H9 (cell line): ENCODE results near the gene IRF2. TPM values are rescaled to one million over a fixed set of nuclear protein-coding genes. Genes with fewer than 3 reads are reported as not detected.
A peak's percentile ranks its signal among the peaks of the same experiment; 100 is the strongest.

Source experiments
- DNase-seq: peaks from one replicate; pipeline ENCODE4 v3.0.0-alpha.2; 2017
- H2AFZ ChIP-seq: one replicate; pipeline ENCODE4 v1.6.1; 2013; ENCODE audit warnings: mild to moderate bottlenecking, low read length, control low read depth, moderate library complexity
- H2AK5ac ChIP-seq: 2 replicates; pipeline ENCODE4 v1.6.1; 2013; ENCODE audit warnings: low read length, control low read depth, mixed read lengths; ENCODE audit not compliant: insufficient read length
- H2BK120ac ChIP-seq: one replicate; pipeline ENCODE4 v1.6.1; 2013; ENCODE audit warnings: low read depth, mild to moderate bottlenecking, low read length, control low read depth, inconsistent platforms; ENCODE audit not compliant: poor library complexity, severe bottlenecking
- H2BK12ac ChIP-seq: 2 replicates; pipeline ENCODE4 v1.6.1; 2013; ENCODE audit warnings: low read length, control low read depth, mixed read lengths, low read depth; ENCODE audit not compliant: insufficient read length
- H2BK15ac ChIP-seq: 2 replicates; pipeline ENCODE4 v1.6.1; 2013; ENCODE audit warnings: low read depth, low read length, control low read depth
- H2BK20ac ChIP-seq: one replicate; pipeline ENCODE4 v1.6.1; 2013; ENCODE audit warnings: low read depth, mild to moderate bottlenecking, low read length, control low read depth, inconsistent platforms; ENCODE audit not compliant: poor library complexity, severe bottlenecking
- H2BK5ac ChIP-seq: 2 replicates; pipeline ENCODE4 v1.6.1; 2013; ENCODE audit warnings: low read length, control low read depth, mixed read lengths; ENCODE audit not compliant: insufficient read length
- H3K14ac ChIP-seq: 2 replicates; pipeline ENCODE4 v1.6.1; 2013; ENCODE audit warnings: low read length, control low read depth; ENCODE audit not compliant: insufficient read depth
- H3K18ac ChIP-seq: 2 replicates; pipeline ENCODE4 v1.6.1; 2013; ENCODE audit warnings: low read depth, mild to moderate bottlenecking, mixed read lengths, low read length, control low read depth; ENCODE audit not compliant: insufficient read length
- H3K23ac ChIP-seq: 2 replicates; pipeline ENCODE4 v1.6.1; 2013; ENCODE audit warnings: low read length, control low read depth, mixed read lengths, low read depth; ENCODE audit not compliant: insufficient read length
- H3K23me2 ChIP-seq: 2 replicates; pipeline ENCODE4 v1.6.1; 2013; ENCODE audit warnings: low read depth, mild to moderate bottlenecking, mixed read lengths, low read length, control low read depth; ENCODE audit not compliant: insufficient read length, poor library complexity, severe bottlenecking
- H3K27ac ChIP-seq: 2 replicates; pipeline ENCODE4 v1.5.1; 2013; ENCODE audit warnings: low read length, control low read depth, mixed read lengths, low read depth; ENCODE audit not compliant: insufficient read length
- H3K27me3 ChIP-seq: 2 replicates; pipeline ENCODE4 v1.6.1; 2013; ENCODE audit warnings: low read length, control low read depth, inconsistent platforms; ENCODE audit not compliant: insufficient read depth
- H3K4ac ChIP-seq: 2 replicates; pipeline ENCODE4 v1.6.1; 2013; ENCODE audit warnings: low read depth, mild to moderate bottlenecking, control low read depth, inconsistent platforms, low read length, moderate library complexity
- H3K4me1 ChIP-seq: 2 replicates; pipeline ENCODE4 v1.6.1; 2013; ENCODE audit warnings: low read length, control low read depth, inconsistent platforms; ENCODE audit not compliant: insufficient read depth
- H3K4me2 ChIP-seq: 2 replicates; pipeline ENCODE4 v1.6.1; 2013; ENCODE audit warnings: low read length, control low read depth, mixed read lengths; ENCODE audit not compliant: insufficient read length, insufficient read depth
- H3K56ac ChIP-seq: 2 replicates; pipeline ENCODE4 v1.6.1; 2013; ENCODE audit warnings: low read depth, mild to moderate bottlenecking, mixed read lengths, low read length, control low read depth; ENCODE audit not compliant: insufficient read length
- H3K79me1 ChIP-seq: 2 replicates; pipeline ENCODE4 v1.6.1; 2013; ENCODE audit warnings: low read depth, mild to moderate bottlenecking, moderate library complexity, low read length, control low read depth, inconsistent platforms; ENCODE audit not compliant: insufficient read depth, poor library complexity, severe bottlenecking
- H3K79me2 ChIP-seq: 2 replicates; pipeline ENCODE4 v1.6.1; 2013; ENCODE audit warnings: low read length, control low read depth, inconsistent platforms; ENCODE audit not compliant: insufficient read depth
- H3K9ac ChIP-seq: 2 replicates; pipeline ENCODE4 v1.6.1; 2013; ENCODE audit warnings: low read length, control low read depth, mixed read lengths; ENCODE audit not compliant: insufficient read length; ENCODE audit errors: extremely low read depth
- H3K9me3 ChIP-seq: one replicate; pipeline ENCODE4 v1.6.1; 2013; ENCODE audit warnings: low read depth, low read length, inconsistent platforms; ENCODE audit not compliant: control insufficient read depth
- H3T11ph ChIP-seq: one replicate; pipeline ENCODE4 v1.6.1; 2013; ENCODE audit warnings: mild to moderate bottlenecking, low read length, control low read depth, inconsistent platforms
- H4K20me1 ChIP-seq: one replicate; pipeline ENCODE4 v1.6.1; 2013; ENCODE audit not compliant: control insufficient read depth, insufficient read length, insufficient read depth
- H4K5ac ChIP-seq: 2 replicates; pipeline ENCODE4 v1.6.1; 2013; ENCODE audit warnings: low read depth, mild to moderate bottlenecking, mixed read lengths, low read length, control low read depth; ENCODE audit not compliant: insufficient read length
- H4K8ac ChIP-seq: replicated peaks from 2 replicates; pipeline ENCODE4 v1.6.1; 2013; ENCODE audit warnings: low read length, control low read depth, mixed read lengths, low read depth; ENCODE audit not compliant: insufficient read length
- H4K91ac ChIP-seq: 2 replicates; pipeline ENCODE4 v1.6.1; 2013; ENCODE audit warnings: low read depth, mild to moderate bottlenecking, moderate library complexity, mixed read lengths, low read length, control low read depth; ENCODE audit not compliant: insufficient read length
- H3K27ac Mint-ChIP-seq, 3 experiments: 2 replicates in 2 of 3; 3 replicates in 1 of 3; pipeline ENCODE4 v1.8.0; 2020 to 2021; ENCODE audit warnings: mixed read lengths in 3 of 3, mild to moderate bottlenecking in 1 of 3, moderate library complexity in 1 of 3
- H3K27me3 Mint-ChIP-seq: 2 replicates; pipeline ENCODE4 v1.8.0; 2021; ENCODE audit warnings: low read depth, mild to moderate bottlenecking, moderate library complexity, mixed read lengths
- H3K36me3 Mint-ChIP-seq, 3 experiments: 2 replicates in 2 of 3; 3 replicates in 1 of 3; pipeline ENCODE4 v1.8.0; 2020 to 2021; ENCODE audit warnings: low read depth in 3 of 3, mixed read lengths in 3 of 3; ENCODE audit not compliant: insufficient read depth in 1 of 3
- H3K4me1 Mint-ChIP-seq, 2 experiments: 2 replicates each; pipeline ENCODE4 v1.8.0; 2020; ENCODE audit warnings: mixed read lengths in 2 of 2
- H3K4me3 Mint-ChIP-seq, 2 experiments: 2 replicates in 1 of 2; 3 replicates in 1 of 2; pipeline ENCODE4 v1.8.0; 2020 to 2021; ENCODE audit warnings: mild to moderate bottlenecking in 2 of 2, mixed read lengths in 2 of 2, moderate library complexity in 1 of 2
- H3K9me3 Mint-ChIP-seq, 2 experiments: 2 replicates in 1 of 2; 3 replicates in 1 of 2; pipeline ENCODE4 v1.8.0; 2020; ENCODE audit warnings: mild to moderate bottlenecking in 2 of 2, mixed read lengths in 2 of 2, moderate library complexity in 1 of 2
- WGBS: extraction: QIAGEN DNeasy Blood & Tissue Kit; methylation state at CpG from one replicate; pipeline ENCODE4 v1.1.7; 2013; ENCODE audit warnings: missing lambda C conversion rate, low lambda C conversion rate, mixed read lengths; ENCODE audit not compliant: insufficient read length; ENCODE audit errors: extremely low coverage; 5-methylcytosine and 5-hydroxymethylcytosine counted together
- total RNA-seq: library from RNA; stranded (reverse); gene quantifications from 2 replicates; pipeline ENCODE4 v1.2.1, GENCODE V29; 2021
- TF ChIP-seq, protein P1 (sequence below): fragments of 200-600 bp; sonication (generic); conservative IDR thresholded peaks from 3 replicates; pipeline ENCODE4 v1.8.0; 2021; ENCODE audit warnings: antibody characterized with exemption, mild to moderate bottlenecking

IRF2 gene
- total RNA-seq, 1 experiment from 2014 or later, result 13.5 TPM

DNA sequence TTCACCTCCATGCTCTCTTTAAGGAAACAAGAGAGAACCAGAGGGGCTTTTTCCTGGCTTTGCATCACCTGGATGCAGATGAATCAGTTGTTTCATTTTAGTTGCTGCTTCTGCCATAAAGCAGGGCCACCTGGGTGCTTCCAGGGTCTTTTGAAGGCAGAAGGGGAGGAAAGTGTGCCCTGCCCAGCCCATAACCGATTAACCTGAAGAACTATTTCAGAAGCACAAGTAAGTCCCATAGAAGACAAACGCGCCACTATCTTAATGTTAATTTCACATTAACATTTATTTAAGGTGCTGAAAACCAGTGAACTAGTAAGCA, 32.1 kb downstream of the IRF2 start:
- Histone ChIP-seq H3K14ac (peak overlapping the region; percentile 84; the same call in 1 of the 2 replicates), H2BK20ac (no peak overlapping the region), H3K56ac (no peak overlapping the region), H3K9me3 (no peaks in the 10 kb centered on the region), H2BK120ac (no peak overlapping the region), H3K23me2 (no peaks in the 10 kb centered on the region), H3K9ac (peak overlapping the region; percentile 13), H4K20me1 (no peaks in the 10 kb centered on the region), H3K23ac (no peak overlapping the region), H2BK5ac (no peak overlapping the region), H3K79me1 (peaks cover 6% of the 10 kb centered on the region), H3T11ph (no peak overlapping the region), H3K79me2 (peaks cover 4% of the 10 kb centered on the region; the same call in 1 of the 2 replicates), H2BK15ac (no peak overlapping the region), H4K5ac (no peak overlapping the region), H3K27me3 (no peaks in the 10 kb centered on the region), H2AK5ac (no peak overlapping the region), H3K4me1 (peaks cover 16% of the 10 kb centered on the region; the same call in 1 of the 2 replicates), H4K8ac (no peak overlapping the region), H3K4ac (no peak overlapping the region), H2AFZ (no peak overlapping the region), H3K18ac (peak overlapping the region; percentile 61), H3K27ac (peak overlapping the region; percentile 89), H4K91ac (no peak overlapping the region), H2BK12ac (no peak overlapping the region), H3K4me2 (peak overlapping the region; percentile 38)
- DNase-seq, result peak; percentile 53
- no CpG with 5 or more reads among the region's 3 CpGs for WGBS
- H3K9me3 Mint-ChIP-seq, result no peaks in the 10 kb centered on the region
- H3K36me3 Mint-ChIP-seq, result peaks cover 0 to 2% (median 0%) of the 10 kb centered on the region in 3 experiments; a peak in 2 of 7 replicates
- TF ChIP-seq, protein P1, sequence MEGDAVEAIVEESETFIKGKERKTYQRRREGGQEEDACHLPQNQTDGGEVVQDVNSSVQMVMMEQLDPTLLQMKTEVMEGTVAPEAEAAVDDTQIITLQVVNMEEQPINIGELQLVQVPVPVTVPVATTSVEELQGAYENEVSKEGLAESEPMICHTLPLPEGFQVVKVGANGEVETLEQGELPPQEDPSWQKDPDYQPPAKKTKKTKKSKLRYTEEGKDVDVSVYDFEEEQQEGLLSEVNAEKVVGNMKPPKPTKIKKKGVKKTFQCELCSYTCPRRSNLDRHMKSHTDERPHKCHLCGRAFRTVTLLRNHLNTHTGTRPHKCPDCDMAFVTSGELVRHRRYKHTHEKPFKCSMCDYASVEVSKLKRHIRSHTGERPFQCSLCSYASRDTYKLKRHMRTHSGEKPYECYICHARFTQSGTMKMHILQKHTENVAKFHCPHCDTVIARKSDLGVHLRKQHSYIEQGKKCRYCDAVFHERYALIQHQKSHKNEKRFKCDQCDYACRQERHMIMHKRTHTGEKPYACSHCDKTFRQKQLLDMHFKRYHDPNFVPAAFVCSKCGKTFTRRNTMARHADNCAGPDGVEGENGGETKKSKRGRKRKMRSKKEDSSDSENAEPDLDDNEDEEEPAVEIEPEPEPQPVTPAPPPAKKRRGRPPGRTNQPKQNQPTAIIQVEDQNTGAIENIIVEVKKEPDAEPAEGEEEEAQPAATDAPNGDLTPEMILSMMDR, result no peak
- peaks cover 58 to 68% of the 10 kb centered on the region in 2 experiments for H3K4me1 Mint-ChIP-seq
- no peaks in the 10 kb centered on the region for H3K27me3 Mint-ChIP-seq
- H3K4me3 Mint-ChIP-seq, result peak overlapping the region; percentile 31 to 66
- H3K27ac Mint-ChIP-seq, result peak overlapping the region; percentile 86 to 95 (median 91)
